Activated CD4-positive, alpha-beta T cell treated with anti-CD3 and anti-CD28 coated beads, Interleukin-2, amount 10 ng/mL, durations not matched to agents 24 days and 14 days (primary cell): ENCODE data around the gene TLR1. TPM values are rescaled to one million over a fixed set of nuclear protein-coding genes. Genes with fewer than 3 reads are reported as not detected.

Experiments
- DNase-seq: peaks from one replicate; pipeline ENCODE4 v3.0.0; 2022
- H3K27ac Mint-ChIP-seq: one replicate; pipeline ENCODE4 v1.8.0; 2022; ENCODE audit warnings: mild to moderate bottlenecking, mixed read lengths
- H3K27me3 Mint-ChIP-seq: one replicate; pipeline ENCODE4 v1.8.0; 2022; ENCODE audit warnings: mixed read lengths
- H3K36me3 Mint-ChIP-seq: one replicate; pipeline ENCODE4 v1.8.0; 2022; ENCODE audit warnings: low read depth, mild to moderate bottlenecking, mixed read lengths
- H3K4me1 Mint-ChIP-seq: one replicate; pipeline ENCODE4 v1.8.0; 2021; ENCODE audit warnings: mixed read lengths
- H3K4me3 Mint-ChIP-seq: one replicate; pipeline ENCODE4 v1.8.0; 2022; ENCODE audit warnings: mild to moderate bottlenecking, moderate library complexity, mixed read lengths
- H3K9me3 Mint-ChIP-seq: one replicate; pipeline ENCODE4 v1.8.0; 2021; ENCODE audit warnings: mixed read lengths
- intact Hi-C: fragments of 100-400 bp; cut with micrococcal nuclease; formaldehyde crosslinking; loops from one replicate; pipeline ENCODE4 v1.15.1; 2023
- total RNA-seq: library from RNA; stranded (reverse); gene quantifications from 2 replicates; pipeline ENCODE4 v1.2.3, GENCODE V29; 2022

Gene TLR1
- total RNA-seq, 1 donor from 2014 or later, result 2.6 TPM

DNA sequence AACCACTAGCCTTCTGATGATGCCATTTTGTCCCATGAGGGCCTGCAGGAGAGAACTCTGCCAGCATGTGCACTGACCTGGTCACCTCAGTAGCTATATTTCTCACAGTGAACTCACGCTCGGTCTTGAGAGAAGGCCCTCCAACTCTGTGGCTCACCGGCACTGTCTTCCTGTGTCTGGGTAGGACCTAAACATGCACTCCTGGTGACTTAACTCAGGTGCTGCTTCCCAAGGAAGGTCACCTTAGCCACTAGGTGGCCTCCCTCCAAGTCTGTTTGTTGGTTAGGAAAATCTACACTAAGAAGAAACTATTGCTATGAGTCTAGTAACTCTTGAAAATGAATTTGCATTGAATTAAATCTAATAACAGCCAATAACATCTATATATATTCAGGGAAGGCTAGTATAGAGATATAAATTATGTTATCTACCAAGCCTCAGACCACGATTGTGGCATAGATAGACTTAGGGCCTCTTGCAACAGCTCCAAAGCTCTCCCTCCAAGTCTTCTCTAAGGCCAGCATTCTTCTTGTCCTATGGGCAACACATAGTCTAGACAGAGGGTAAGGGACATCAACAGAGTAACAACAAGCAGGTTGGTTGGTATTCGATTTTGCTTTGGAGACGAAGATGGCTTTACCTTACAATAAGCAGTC lies 46.5 kb downstream of the TLR1 start:
- H3K9me3 Mint-ChIP-seq, result no peaks in the 10 kb centered on the region
- peaks cover 23% of the 10 kb centered on the region for H3K4me1 Mint-ChIP-seq
- no peak overlapping the region for H3K4me3 Mint-ChIP-seq
- DNase-seq, result peak; percentile 66
- intact Hi-C loops, result loop anchor here (2.0 kb wide), 1 partner anchor 47 kb away; the partner anchor contains the start of gene TLR1
- peaks cover 2% of the 10 kb centered on the region for H3K27me3 Mint-ChIP-seq
- H3K36me3 Mint-ChIP-seq, result no peaks in the 10 kb centered on the region
- H3K27ac Mint-ChIP-seq, result no peak overlapping the region

DNA sequence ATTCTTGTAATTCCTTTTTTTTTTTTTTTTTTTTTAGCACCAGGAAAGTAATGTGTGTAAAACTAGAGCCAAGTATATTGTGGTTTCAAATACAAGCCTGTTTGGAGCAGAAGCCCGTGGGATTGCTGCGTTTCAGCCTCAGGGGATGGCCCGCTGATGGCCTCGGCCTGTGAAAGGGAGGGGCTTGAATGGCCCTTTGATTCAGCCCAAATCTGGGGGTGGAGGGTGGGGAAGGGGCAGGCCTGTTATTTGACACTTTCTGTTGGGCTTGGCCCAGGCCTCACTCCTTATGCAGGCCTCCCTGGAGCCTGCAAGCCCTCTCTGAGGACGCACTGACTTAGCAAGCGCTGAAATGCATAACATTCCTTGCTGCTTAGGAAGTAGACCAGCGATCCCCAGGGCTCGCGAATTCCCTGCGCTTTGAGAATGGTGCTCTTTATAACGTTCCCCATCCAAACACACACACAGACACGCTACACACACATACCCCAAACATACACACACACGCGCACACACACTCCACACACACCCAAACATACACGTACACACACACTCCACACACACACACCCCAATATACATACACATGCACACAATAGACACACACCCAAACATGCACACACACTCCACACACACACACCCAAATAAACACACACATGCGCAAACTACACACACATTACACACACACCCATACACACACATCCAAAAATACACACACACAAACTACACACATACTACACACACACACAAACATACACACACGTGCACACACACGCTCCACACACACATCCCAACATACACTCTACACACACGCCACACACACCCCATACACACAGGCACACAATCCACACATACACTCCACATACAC lies 51.4 kb downstream of the TLR1 start:
- Mint-ChIP-seq H3K4me3 (no peak overlapping the region), H3K27me3 (peaks cover 2% of the 10 kb centered on the region), H3K4me1 (peaks cover 3% of the 10 kb centered on the region), H3K36me3 (peaks cover 3% of the 10 kb centered on the region), H3K27ac (no peak overlapping the region), H3K9me3 (peaks cover 5% of the 10 kb centered on the region)
- intact Hi-C loops, result loop anchor here (2.0 kb wide), 1 partner anchor 446 kb away; no protein-coding TSS in a partner anchor
- no peak for DNase-seq

DNA sequence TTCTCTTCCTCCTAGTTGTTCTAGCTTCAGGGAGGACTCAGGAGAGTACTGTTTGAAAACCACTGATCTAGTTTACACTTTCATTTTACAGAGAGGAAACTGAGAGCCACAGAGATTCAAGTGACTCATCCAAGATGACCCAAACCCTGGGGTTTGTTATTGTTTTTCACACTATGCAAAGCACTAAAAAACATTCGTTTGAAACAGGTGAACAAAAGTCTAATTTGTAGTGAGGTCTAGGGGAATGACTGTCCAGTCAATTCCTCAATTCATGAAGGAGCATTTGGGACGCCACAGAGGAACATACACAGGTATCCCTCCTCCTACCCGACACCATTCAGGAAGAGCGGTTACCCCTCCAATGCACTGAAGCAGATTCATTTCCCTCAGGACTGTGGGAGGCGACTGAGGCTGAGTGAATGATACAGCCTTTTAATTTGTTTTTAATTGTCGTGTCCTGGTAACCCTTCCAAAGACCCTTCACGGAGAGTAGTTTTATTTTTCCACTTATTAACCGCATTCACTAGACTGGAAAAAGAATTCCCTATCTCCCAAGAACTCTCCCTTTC lies 52.1 kb downstream of the TLR1 start:
- Mint-ChIP-seq H3K36me3 (peaks cover 3% of the 10 kb centered on the region), H3K27me3 (peaks cover 2% of the 10 kb centered on the region), H3K4me3 (peak overlapping the region; percentile 64), H3K9me3 (peaks cover 5% of the 10 kb centered on the region), H3K4me1 (peaks cover 3% of the 10 kb centered on the region), H3K27ac (peak overlapping the region; percentile 74)
- DNase-seq, result peak; percentile 74
- intact Hi-C loops, result loop anchor here (2.0 kb wide), 1 partner anchor 446 kb away; no protein-coding TSS in a partner anchor

DNA sequence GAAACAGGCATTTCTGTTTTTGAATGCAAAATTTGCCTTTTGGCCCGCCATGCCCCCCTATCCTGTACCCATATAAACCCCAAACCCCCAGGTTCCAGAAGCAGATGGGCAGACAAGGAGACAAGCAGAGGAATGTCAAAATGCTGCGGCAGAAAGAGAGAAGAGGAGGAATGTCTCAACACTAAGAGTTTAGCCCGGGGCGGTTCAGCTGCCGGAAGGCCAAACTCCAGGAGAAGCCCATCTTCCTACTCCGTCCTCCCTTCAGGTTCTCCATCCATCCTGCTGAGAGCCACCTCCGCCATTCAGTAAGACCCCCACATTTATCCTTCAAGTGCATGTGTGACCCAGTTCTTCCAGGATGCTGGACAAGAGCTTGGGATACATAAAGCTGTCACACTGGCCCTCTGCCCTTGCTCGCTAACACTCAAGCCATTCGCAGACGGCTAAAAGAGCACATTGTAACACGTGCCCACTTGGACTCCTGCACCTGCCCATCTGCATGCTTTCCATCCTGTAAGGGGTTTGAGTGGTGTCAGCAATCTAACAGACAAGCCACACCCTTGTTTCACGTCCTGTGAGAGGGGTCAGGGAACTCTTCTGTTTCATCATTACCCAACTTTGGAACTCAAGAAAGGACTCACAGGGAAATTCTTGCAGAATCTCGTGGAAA lies 53.1 kb downstream of the TLR1 start:
- peaks cover 3% of the 10 kb centered on the region for H3K4me1 Mint-ChIP-seq
- peaks cover 8% of the 10 kb centered on the region for H3K36me3 Mint-ChIP-seq
- no peak overlapping the region for H3K27ac Mint-ChIP-seq
- no peak overlapping the region for H3K4me3 Mint-ChIP-seq
- peaks cover 2% of the 10 kb centered on the region for H3K27me3 Mint-ChIP-seq
- no peak for DNase-seq
- peaks cover 12% of the 10 kb centered on the region for H3K9me3 Mint-ChIP-seq
- intact Hi-C loops, result loop anchor here (2.0 kb wide), 1 partner anchor 445 kb away; no protein-coding TSS in a partner anchor

DNA sequence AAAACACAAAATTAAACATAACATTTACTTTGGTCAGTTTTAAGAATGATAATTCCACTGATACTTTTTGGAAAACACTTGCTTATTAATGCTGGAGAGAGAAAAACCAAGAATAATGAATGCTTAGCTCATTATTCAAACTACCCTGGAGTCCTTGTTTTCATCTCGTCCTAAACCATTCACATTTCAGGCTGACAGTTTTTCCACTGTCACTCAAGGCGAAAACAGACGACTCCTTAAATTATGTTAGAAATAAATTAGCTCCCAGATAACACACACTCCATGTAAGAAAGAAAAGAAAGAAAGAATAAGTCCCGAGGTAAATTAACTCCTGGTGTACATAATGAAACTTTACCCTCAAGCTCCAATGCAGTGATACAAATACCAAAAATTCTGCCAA lies 55.3 kb downstream of the TLR1 start:
- Mint-ChIP-seq H3K27me3 (no peaks in the 10 kb centered on the region), H3K36me3 (peaks cover 8% of the 10 kb centered on the region), H3K4me1 (peaks cover 3% of the 10 kb centered on the region), H3K4me3 (no peak overlapping the region), H3K9me3 (peaks cover 12% of the 10 kb centered on the region), H3K27ac (no peak overlapping the region)
- DNase-seq, result no peak
- intact Hi-C loops, result no loop called here

DNA sequence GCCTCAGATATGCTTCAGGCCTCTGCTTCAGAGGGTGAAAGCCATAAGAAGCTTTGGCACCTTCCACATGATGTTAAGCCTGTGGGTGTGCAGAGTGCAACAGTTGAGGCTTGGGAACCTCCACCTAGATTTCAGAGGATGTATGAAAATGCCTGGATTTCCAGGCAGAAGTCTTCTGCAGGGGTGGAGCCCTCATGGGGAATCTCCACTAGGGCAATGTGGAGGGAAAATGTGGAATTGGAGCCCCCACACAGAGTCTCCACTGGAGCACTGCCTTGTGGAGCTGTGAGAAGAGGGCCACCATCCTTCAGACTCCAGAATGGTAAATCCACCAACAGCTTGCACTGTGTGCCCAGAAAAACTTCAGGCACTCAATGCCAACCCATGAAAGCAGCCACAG lies 57.0 kb downstream of the TLR1 start:
- Mint-ChIP-seq H3K36me3 (peaks cover 8% of the 10 kb centered on the region), H3K27ac (no peak overlapping the region), H3K4me1 (peaks cover 7% of the 10 kb centered on the region), H3K9me3 (peaks cover 12% of the 10 kb centered on the region), H3K27me3 (peaks cover 2% of the 10 kb centered on the region), H3K4me3 (no peak overlapping the region)
- DNase-seq, result no peak
- intact Hi-C loops, result no loop called here

Other genes starting within 250 kb of the TLR1 start
- 0.83 and 1.0 TPM in 2 replicates for gene KLF3, start 140.6 kb downstream of the TLR1 start, total RNA-seq
- not detected in 2 replicates for gene TLR10, start 21.8 kb downstream of the TLR1 start, total RNA-seq
- gene TLR6, start 52.0 kb upstream of the TLR1 start, total RNA-seq, result 0.88 and 1.1 TPM in 2 replicates
- gene FAM114A1, start 63.0 kb upstream of the TLR1 start, total RNA-seq, result 0.23 and 0.66 TPM in 2 replicates
- 25.9 and 26.9 TPM in 2 replicates for gene TMEM156, start 227.6 kb upstream of the TLR1 start, total RNA-seq